Mucosa of stomach (tissue), 1 donor: ENCODE data around the gene SIDT2.

Source experiments
- H3K27me3 ChIP-seq: one replicate; pipeline ENCODE4 v1.7.0; 2013; ENCODE audit warnings: mild to moderate bottlenecking, low read length; ENCODE audit not compliant: control insufficient read depth, insufficient read depth
- H3K36me3 ChIP-seq: one replicate; pipeline ENCODE4 v1.7.0; 2013; ENCODE audit warnings: low read length; ENCODE audit not compliant: control insufficient read depth, insufficient read depth
- H3K4me1 ChIP-seq: one replicate; pipeline ENCODE4 v1.7.0; 2013; ENCODE audit warnings: mild to moderate bottlenecking, low read length; ENCODE audit not compliant: control insufficient read depth, insufficient read depth
- H3K4me3 ChIP-seq: one replicate; pipeline ENCODE4 v1.7.0; 2013; ENCODE audit warnings: low read length
- H3K9ac ChIP-seq: one replicate; pipeline ENCODE4 v1.7.0; 2013; ENCODE audit warnings: mild to moderate bottlenecking, low read length, moderate library complexity
- H3K9me3 ChIP-seq: one replicate; pipeline ENCODE4 v1.7.0; 2013; ENCODE audit warnings: mild to moderate bottlenecking, low read length, moderate library complexity; ENCODE audit not compliant: control insufficient read depth
- donor health status: Pancreatic carcinoma.

The SIDT2 gene

DNA sequence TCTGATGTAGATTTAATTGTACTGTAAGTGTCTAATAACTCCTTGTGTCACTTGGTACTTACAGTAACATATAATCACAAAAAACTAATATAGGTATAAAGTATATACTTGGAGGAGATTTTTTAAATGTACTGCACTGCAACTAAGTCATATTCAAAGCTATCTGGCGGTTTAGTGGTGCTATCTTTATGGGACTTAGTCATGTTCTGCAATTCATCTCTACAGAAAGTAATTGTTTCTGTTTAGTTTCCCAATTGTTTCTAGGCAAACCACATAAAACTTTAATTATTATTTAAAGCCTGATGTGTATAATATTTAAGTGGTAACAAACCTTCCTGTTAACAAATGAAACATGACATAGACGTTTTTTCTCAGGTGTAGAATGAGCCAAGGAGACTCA is 26.5 kb upstream of the SIDT2 start:
- Histone ChIP-seq H3K9me3 (no peaks in the 10 kb centered on the region), H3K27me3 (no peaks in the 10 kb centered on the region), H3K4me1 (peaks cover 16% of the 10 kb centered on the region), H3K4me3 (no peak overlapping the region), H3K9ac (no peak overlapping the region), H3K36me3 (peaks cover 2% of the 10 kb centered on the region)

GRCh38 chr11:117154468-117154867 is 24.1 kb upstream of the SIDT2 start:
- Histone ChIP-seq H3K4me1 (peaks cover 5% of the 10 kb centered on the region), H3K9me3 (no peaks in the 10 kb centered on the region), H3K27me3 (no peaks in the 10 kb centered on the region), H3K9ac (no peak overlapping the region), H3K36me3 (no peaks in the 10 kb centered on the region), H3K4me3 (no peak overlapping the region)

- H3K4me1 ChIP-seq = peaks cover 5% of the 10 kb centered on the region
- H3K27me3 ChIP-seq = no peaks in the 10 kb centered on the region
- no peaks in the 10 kb centered on the region for H3K9me3 ChIP-seq
- no peak overlapping the region for H3K4me3 ChIP-seq
- H3K36me3 ChIP-seq = peaks cover 6% of the 10 kb centered on the region
- no peak overlapping the region for H3K9ac ChIP-seq
Measured at GRCh38 chr11:117157507-117157906, 21.0 kb upstream of the SIDT2 start.

DNA sequence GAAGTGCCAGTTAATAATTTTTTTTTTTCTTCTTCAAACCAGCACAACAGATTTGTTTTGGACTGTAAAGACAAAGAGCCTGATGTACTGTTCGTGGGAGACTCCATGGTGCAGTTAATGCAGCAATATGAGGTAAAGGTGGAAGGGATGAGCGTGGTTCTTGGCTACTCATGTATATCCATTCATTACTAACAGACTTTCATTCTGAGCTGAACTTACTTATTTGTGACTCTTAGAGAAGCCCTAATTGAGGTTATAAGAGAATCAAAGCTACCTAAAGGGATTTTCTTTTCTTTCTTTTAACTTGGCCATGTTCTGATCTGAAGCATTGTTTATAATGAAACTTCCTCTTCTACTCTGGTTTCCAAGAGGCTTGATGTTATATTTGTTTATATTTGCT is 18.7 kb upstream of the SIDT2 start:
- H3K27me3 ChIP-seq = no peaks in the 10 kb centered on the region
- no peaks in the 10 kb centered on the region for H3K9me3 ChIP-seq
- peaks cover 6% of the 10 kb centered on the region for H3K36me3 ChIP-seq
- H3K4me3 ChIP-seq = no peak overlapping the region
- no peaks in the 10 kb centered on the region for H3K4me1 ChIP-seq
- no peak overlapping the region for H3K9ac ChIP-seq

DNA sequence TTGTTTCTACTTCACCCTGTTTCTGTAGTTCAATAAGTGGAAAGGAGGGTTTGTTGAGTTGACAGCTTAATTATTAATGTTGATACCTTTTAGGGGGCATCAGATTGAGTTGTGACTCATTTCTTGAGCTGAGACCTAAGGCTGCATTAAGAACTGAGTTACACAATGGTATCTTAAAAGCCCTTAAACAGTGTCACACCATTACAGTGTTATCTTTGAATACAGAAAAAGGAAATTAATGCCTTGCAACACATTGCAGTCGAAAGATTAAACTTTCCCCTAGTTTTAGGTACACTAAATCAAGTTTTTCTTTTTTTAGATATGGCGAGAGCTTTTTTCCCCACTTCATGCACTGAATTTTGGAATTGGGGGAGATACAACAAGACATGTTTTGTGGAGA is 17.7 kb upstream of the SIDT2 start:
- H3K4me3 ChIP-seq = no peak overlapping the region
- peaks cover 6% of the 10 kb centered on the region for H3K36me3 ChIP-seq
- no peak overlapping the region for H3K9ac ChIP-seq
- no peaks in the 10 kb centered on the region for H3K4me1 ChIP-seq
- H3K9me3 ChIP-seq = no peaks in the 10 kb centered on the region
- H3K27me3 ChIP-seq = no peaks in the 10 kb centered on the region

DNA sequence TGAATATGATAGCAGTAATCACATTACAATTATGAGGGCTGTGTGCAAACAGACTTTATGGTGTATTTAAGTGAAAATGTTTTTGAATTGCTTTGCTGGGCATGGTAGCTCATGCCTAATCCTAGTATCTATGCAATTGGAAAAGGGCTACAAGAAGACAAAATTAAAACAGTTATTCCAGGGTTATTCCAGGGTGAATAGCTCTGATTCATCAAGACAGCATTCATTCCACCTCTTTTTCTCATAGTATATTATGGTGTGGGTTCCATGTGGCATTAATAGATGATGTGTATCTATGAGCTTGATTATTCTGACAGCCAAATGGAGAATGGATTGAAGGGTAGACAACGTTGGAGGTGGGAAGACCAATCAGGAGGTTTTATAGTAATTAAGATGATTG is 12.1 kb upstream of the SIDT2 start:
- Histone ChIP-seq H3K27me3 (no peaks in the 10 kb centered on the region), H3K4me1 (no peaks in the 10 kb centered on the region), H3K9ac (no peak overlapping the region), H3K4me3 (no peak overlapping the region), H3K9me3 (no peaks in the 10 kb centered on the region), H3K36me3 (peaks cover 6% of the 10 kb centered on the region)

DNA sequence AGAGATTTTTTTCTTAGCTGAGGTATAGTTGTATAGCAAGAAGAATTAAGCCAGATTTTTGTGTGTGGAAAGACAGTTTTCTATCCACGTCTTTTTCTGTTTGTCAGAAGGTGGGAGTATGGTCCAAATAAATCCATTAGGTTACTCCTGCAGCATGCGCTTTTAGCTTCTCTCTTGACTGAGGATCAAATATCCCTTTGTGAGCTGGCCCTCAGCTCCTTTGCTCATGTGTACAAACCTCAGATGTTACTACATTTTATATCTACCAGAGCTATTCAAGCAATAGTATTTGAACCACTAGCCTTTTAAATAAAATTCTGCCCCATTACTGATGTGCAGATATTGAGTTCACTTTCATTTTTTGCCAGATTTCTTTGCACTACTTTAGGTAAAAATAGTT is 8.8 kb upstream of the SIDT2 start:
- Histone ChIP-seq H3K4me1 (peaks cover 10% of the 10 kb centered on the region), H3K9me3 (no peaks in the 10 kb centered on the region)

GRCh38 chr11:117170210-117170609 is 8.3 kb upstream of the SIDT2 start:
- Histone ChIP-seq H3K36me3 (no peaks in the 10 kb centered on the region), H3K4me1 (peaks cover 10% of the 10 kb centered on the region), H3K4me3 (no peak overlapping the region), H3K27me3 (no peaks in the 10 kb centered on the region), H3K9me3 (no peaks in the 10 kb centered on the region), H3K9ac (no peak overlapping the region)

More for the DNA sequence above, 8.8 kb upstream of the SIDT2 start:
- Histone ChIP-seq H3K36me3 (no peaks in the 10 kb centered on the region), H3K9ac (no peak overlapping the region), H3K27me3 (no peaks in the 10 kb centered on the region), H3K4me3 (no peak overlapping the region)

GRCh38 chr11:117171007-117171403 is 7.5 kb upstream of the SIDT2 start:
- Histone ChIP-seq H3K4me3 (no peak overlapping the region), H3K27me3 (no peaks in the 10 kb centered on the region), H3K36me3 (no peaks in the 10 kb centered on the region), H3K9ac (no peak overlapping the region), H3K9me3 (no peaks in the 10 kb centered on the region), H3K4me1 (peaks cover 10% of the 10 kb centered on the region)

- Histone ChIP-seq H3K27me3 (no peaks in the 10 kb centered on the region), H3K9me3 (no peaks in the 10 kb centered on the region), H3K9ac (no peak overlapping the region), H3K4me3 (no peak overlapping the region), H3K4me1 (peaks cover 10% of the 10 kb centered on the region), H3K36me3 (no peaks in the 10 kb centered on the region)
Measured at GRCh38 chr11:117171404-117172061, 7.0 kb upstream of the SIDT2 start.

DNA sequence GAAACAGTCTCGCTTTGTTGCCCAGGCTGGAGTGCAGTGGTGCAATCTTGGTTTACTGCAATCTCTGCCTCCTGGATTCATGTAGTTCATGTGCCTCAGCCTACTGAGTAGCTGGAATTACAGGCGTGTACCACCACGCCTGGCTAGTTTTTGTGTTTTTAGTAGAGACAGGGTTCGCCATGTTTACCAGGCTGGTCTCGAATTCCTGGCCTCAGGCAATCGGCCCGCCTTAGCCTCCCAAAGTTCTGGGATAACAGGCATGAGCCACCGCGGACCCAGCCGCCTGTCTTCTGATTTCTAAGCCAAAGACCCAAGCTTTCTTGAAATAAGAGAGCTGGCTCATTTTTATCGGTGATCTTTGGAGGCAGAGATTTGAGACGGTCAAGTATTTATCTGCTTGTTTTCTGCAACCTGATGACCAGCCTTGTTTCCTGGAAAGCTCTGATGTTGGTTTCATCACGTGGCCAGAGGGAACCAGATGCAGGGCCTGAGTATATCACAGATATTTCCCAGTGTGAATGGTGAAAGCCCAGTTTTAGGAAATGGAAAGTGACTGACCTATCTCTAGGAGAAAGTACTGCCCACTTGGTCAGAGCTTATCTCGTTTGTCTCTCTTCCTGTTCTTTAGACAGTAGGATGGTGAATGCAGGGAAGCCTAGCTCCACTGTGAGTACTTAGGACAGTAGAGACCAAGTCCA is 5.7 kb upstream of the SIDT2 start:
- H3K36me3 ChIP-seq = no peaks in the 10 kb centered on the region
- H3K9ac ChIP-seq = no peak overlapping the region
- H3K27me3 ChIP-seq = no peaks in the 10 kb centered on the region
- peaks cover 15% of the 10 kb centered on the region for H3K4me1 ChIP-seq
- H3K4me3 ChIP-seq = no peak overlapping the region
- no peaks in the 10 kb centered on the region for H3K9me3 ChIP-seq

DNA sequence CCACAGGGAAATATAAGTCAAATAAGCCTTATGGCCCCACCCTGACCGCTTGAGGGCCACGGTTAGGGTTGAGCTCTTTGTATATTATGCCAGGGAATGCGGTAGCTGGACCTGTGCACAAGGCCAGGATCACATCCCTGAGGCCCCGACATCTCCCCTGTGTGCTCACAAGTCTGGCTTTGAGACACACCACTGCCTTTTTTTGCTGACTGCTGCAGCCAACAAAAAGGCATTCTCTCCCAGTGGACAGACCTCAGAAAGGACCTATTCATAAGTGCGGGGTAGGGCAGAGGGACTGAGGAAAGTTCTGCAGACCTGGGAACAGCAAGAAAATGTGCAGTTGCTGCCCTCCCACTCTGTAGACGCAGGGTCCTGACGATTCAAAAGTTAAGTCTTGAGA is 3.4 kb upstream of the SIDT2 start:
- Histone ChIP-seq H3K9ac (no peak overlapping the region), H3K9me3 (no peaks in the 10 kb centered on the region), H3K36me3 (no peaks in the 10 kb centered on the region), H3K4me3 (no peak overlapping the region), H3K27me3 (no peaks in the 10 kb centered on the region), H3K4me1 (peaks cover 23% of the 10 kb centered on the region)
